Stimulated activated naive CD4-positive, alpha-beta T cell treated with Interleukin-2 at 50 U/mL for 16 hours (primary cell): ENCODE data around the gene GCLC.
"Not testable (repeated sequence)": the region's sequence is repeated elsewhere in the genome, so short reads cannot be mapped to it uniquely, and the experiment has no call there.

Experiments used
- DNase-seq: peaks from one replicate; lab custom pipeline; 2025; lab: John Stamatoyannopoulos, UW

Gene GCLC

GRCh38 chr6:53544470-53545308, at the start of gene GCLC:
TSS of gene GCLC (minus strand) at chr6:53545101. CDS start at chr6:53544645, 456 bp downstream.
- DNase-seq, result peak; percentile 88

DNA sequence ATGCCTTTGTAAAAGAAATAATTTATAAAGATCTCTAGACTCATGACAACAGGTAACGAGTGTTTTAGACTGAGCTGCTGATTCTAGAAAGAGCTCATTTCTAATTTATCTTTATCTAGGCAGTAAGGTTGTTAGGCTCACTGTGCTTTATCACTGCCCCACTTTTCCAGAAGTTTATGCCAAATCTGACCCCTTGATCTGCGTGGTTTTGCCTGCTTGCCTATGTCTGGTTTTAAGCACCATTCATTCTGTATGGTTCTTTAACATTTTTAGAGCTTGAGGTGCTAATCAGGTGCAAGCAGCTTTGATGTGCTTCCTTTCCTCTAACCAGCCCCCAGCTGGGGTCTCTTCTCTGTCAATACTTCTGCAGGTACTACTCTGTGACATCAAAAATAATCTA, 49.7 kb upstream of the GCLC start:
- DNase-seq, result no peak

DNA sequence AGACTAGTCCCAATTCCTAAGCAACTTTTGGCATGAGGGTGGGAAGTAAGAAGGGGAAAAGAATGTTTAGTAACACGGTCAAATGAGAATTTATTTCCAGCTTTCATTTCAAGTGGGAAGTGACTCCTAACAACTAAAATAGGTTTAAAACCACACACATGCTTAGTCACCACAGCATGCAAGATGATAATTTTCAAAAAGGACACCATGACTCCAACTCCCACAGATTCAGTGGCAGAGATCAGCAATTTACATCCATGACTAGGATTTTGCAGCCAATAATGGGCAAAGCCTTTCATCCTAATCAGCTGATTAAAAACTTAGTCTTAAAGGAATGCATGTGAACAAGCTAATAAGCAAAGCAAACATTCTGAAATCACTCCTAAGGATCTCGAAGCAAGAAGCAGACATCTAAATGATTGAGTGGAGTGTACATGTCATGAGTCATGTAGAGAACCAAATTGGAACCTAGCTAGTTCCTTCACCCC, 48.1 kb upstream of the GCLC start:
- DNase-seq, result no peak

- DNase-seq, result no peak
These were observed 47.0 kb upstream of the GCLC start for GRCh38 chr6:53591873-53592272.

DNA sequence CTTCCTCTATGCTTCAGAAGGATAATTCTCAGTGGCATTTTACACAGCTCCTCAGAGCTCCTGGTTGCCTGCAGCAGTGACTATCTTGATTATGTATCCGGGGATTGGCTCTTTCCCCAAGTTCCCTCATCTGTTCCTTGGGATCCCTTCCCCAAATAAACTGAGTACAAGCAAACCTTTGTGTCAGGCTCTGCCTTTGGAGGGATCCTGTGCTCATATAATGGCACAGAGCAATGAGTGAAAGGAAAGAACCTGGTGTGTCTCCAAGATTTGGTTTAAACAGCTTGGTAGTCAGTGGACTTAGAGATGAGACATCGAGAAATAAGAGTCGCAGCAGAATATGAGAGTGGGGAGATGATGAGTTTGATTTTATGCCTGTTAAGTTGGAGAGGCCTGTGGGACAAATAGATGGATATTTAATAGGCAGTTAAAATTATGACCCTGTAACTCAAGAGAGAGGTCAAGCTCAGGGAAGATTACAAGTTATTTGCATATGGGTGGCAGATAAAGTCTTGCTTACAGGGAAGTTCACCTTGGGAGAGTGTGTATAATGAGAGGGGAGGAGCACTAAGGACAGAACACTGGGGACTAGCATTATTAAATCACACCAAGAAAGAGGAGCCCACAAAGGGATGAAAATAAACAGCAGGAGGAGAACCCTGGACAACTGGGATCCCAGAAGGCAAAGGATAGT, 44.1 kb upstream of the GCLC start:
- no peak for DNase-seq

- no peak for DNase-seq
These were observed 42.4 kb upstream of the GCLC start for GRCh38 chr6:53587291-53587690.

- DNase-seq, result no peak
These were observed 40.5 kb upstream of the GCLC start for GRCh38 chr6:53585208-53585900.

- DNase-seq, result no peak
These were observed 39.8 kb upstream of the GCLC start for GRCh38 chr6:53584726-53585125.

DNA sequence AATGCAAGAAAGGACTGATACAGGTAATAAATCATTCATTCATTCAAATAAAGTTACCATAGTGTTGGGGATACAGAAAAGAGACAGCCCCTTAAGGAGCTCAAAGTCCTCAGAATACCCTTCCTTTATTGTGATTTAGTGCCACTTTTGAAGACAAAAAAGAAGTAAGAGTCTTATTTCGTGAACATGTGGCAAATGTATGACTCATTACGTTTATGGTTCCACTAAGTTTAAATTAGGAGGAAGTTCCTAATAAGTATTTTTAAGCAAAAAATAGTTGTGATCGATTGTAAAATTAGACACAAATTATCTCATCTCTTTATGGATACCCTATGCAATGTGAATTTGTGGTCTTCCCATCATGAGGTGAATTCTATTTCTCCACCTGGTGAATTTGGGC, 38.5 kb upstream of the GCLC start:
- no peak for DNase-seq

- no peak for DNase-seq
These were observed 38.1 kb upstream of the GCLC start for GRCh38 chr6:53582963-53583362.

GRCh38 chr6:53581856-53582255, 37.0 kb upstream of the GCLC start:
- DNase-seq, result no peak

DNA sequence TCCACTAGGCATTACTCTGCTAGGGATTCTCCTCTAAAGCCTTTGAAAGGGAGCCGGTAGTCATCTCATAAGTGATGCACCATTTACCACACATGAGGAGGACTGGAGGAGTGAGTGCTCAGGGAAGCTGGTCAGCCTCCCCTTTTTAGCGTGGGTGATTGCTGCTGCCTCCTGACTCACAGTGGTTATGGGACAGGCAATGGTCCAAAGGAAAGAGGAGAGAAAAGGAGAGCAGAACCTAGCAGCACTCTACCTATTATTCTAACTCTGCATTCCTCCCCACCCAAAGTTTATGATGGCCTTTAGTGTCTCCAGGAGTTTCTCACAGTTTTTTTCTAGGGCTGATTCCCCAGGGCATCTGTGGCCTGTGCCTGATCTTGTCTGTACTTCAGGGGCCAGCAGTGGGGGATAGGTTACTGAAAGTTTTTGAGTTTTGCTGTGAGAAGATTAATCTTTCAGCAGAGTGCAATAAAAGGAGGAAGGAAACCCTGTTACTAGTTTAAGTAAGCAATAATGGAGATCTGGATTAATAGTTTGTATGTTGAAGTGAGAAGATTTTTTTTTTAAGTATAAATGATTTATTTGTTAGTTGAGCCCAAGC, 36.4 kb upstream of the GCLC start:
- DNase-seq, result no peak

DNA sequence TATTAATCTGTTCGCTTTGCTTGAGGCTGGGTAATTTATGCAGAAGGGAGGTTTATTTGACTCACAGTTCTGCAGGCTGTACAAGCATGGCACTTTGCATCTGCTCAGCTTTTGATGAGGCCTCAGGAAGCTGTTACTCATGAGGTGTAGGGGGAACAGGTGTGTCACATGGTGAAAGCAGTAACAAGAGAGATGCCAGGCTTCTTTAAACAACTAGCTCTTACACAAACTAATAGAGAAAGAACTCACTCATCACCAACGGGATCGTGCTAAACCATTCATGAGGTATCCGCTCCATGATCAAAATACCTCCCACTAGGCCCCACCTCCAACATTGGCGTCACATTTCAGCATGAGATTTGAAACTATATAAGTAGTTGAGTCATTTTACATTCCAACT, 34.4 kb upstream of the GCLC start:
- DNase-seq, result peak; percentile 46

GRCh38 chr6:53578371-53578770, 33.5 kb upstream of the GCLC start:
- no peak for DNase-seq

- DNase-seq, result no peak
These were observed 28.4 kb upstream of the GCLC start for GRCh38 chr6:53573299-53573698.

DNA sequence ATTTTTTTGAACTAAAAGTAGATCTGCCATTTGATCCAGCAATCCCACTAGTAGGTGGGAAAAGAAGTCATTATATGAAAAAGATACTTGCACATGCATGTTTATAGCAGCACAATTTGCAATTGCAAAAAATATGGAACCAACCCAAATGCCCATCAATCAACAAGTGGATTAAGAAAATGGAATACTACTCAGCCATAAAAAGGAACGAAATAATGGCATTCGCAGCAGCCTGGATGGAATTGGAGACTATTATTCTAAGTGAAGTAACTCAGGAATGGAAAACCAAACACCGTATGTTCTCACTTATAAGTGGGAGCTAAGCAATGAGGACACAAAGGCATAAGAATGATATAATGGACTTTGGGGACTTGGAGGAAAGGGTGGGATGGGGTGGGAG, 27.5 kb upstream of the GCLC start:
- DNase-seq, result not testable (repeated sequence)

- DNase-seq, result no peak
These were observed 24.1 kb upstream of the GCLC start for GRCh38 chr6:53568776-53569616.

GRCh38 chr6:53567701-53568100, 22.8 kb upstream of the GCLC start:
- no peak for DNase-seq

GRCh38 chr6:53566755-53567154, 21.9 kb upstream of the GCLC start:
- no peak for DNase-seq

- no peak for DNase-seq
These were observed 21.0 kb upstream of the GCLC start for GRCh38 chr6:53565886-53566285.

- DNase-seq, result no peak
These were observed 19.6 kb upstream of the GCLC start for GRCh38 chr6:53564401-53565065.
